Left renal cortex interstitium (tissue), 4 donors: ENCODE results near the gene ACBD5. TPM values are rescaled to one million over a fixed set of nuclear protein-coding genes. Genes with fewer than 3 reads are reported as not detected.
"Not testable (repeated sequence)": the region's sequence is repeated elsewhere in the genome, so short reads cannot be mapped to it uniquely, and the experiment has no call there.

Experiments used
- DNase-seq, 4 donors: peaks; one replicate each; pipeline ENCODE4 v3.0.0-alpha.2; 2013; ENCODE audit warnings: low read depth in 4 of 4, low spot score in 2 of 4, missing footprints in 1 of 4
- polyA plus RNA-seq, 4 donors: library from polyadenylated mRNA; unstranded; fragments of 120-200 nt; gene quantifications; one replicate each; pipeline ENCODE4 v1.2.1, GENCODE V29; 2013; ENCODE audit not compliant: insufficient read length in 4 of 4

ACBD5 gene
- polyA plus RNA-seq, 4 donors = 33.7 to 38.7 (median 36.4) TPM

GRCh38 chr10:27241652-27242472, 1.3 kb upstream of the ACBD5 start:
- peak in 3 of 4 donors; percentile 94 to 96 (median 94) for DNase-seq

GRCh38 chr10:27241010-27241651, 534 bp upstream of the ACBD5 start:
- peak in 1 of 4 donors; percentile 34 for DNase-seq

- not testable (repeated sequence) for DNase-seq
Observed at GRCh38 chr10:27237531-27237930, 3.1 kb downstream of the ACBD5 start.

GRCh38 chr10:27236589-27237128, 3.9 kb downstream of the ACBD5 start:
- DNase-seq = not testable (repeated sequence)

- no peak for DNase-seq
Observed at GRCh38 chr10:27235706-27236105, 4.9 kb downstream of the ACBD5 start.

- DNase-seq = no peak
Observed at GRCh38 chr10:27230022-27230421, 10.6 kb downstream of the ACBD5 start.

- DNase-seq = no peak
Observed at GRCh38 chr10:27225642-27226257, 14.8 kb downstream of the ACBD5 start.

GRCh38 chr10:27225011-27225590, 15.5 kb downstream of the ACBD5 start:
- no peak for DNase-seq

GRCh38 chr10:27223964-27224363, 16.6 kb downstream of the ACBD5 start:
- DNase-seq = no peak

- no peak for DNase-seq
Observed at GRCh38 chr10:27207350-27207749, 33.2 kb downstream of the ACBD5 start.

- no peak for DNase-seq
Observed at GRCh38 chr10:27203806-27204205, 36.8 kb downstream of the ACBD5 start.

GRCh38 chr10:27197980-27198620, 42.5 kb downstream of the ACBD5 start:
- DNase-seq = no peak

- no peak for DNase-seq
Observed at GRCh38 chr10:27192284-27192683, 48.3 kb downstream of the ACBD5 start.

GRCh38 chr10:27190508-27190907, 50.1 kb downstream of the ACBD5 start:
- no peak for DNase-seq

- DNase-seq = no peak
Observed at GRCh38 chr10:27188897-27189296, 51.7 kb downstream of the ACBD5 start.

- no peak for DNase-seq
Observed at GRCh38 chr10:27188259-27188658, 52.3 kb downstream of the ACBD5 start.

GRCh38 chr10:27169849-27170248, 70.7 kb downstream of the ACBD5 start:
- no peak for DNase-seq

GRCh38 chr10:27158421-27158820, 82.2 kb downstream of the ACBD5 start:
- DNase-seq = no peak

GRCh38 chr10:27157150-27157549, 83.4 kb downstream of the ACBD5 start:
- no peak for DNase-seq

GRCh38 chr10:27156566-27156965, 84.0 kb downstream of the ACBD5 start:
- DNase-seq = not testable (repeated sequence)
